ENCODE measurements around the gene ZIK1. TPM values are rescaled to one million over a fixed set of nuclear protein-coding genes. Genes with fewer than 3 reads are reported as not detected.

Gene ZIK1
- polyA plus RNA-seq, 1 donor (not counting 4 experiments of a cell fraction or from before 2014, with no cell fraction given), result 3.9 TPM

DNA sequence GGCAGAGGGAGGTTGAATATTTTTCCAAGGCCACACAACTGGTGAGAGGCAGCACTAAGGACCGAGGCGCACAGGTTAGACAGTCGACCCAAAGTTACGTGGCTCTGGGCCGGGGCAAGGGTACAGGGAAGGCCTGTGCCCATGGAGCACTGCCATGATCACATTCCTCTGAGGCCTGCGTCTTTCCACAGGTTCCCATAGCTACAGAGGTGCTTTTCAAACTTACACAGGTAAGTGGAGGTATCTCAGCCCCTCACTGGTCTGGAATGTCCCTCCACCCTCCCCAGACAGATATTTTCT lies 49.8 kb downstream of the ZIK1 start:
- Histone ChIP-seq H3K9me3 (ENCODE audit: control insufficient read depth, low read depth, low read length) (peaks cover 6% of the 10 kb centered on the region), H3K27ac (ENCODE audit: control insufficient read depth, insufficient read depth, low read length) (no peak overlapping the region)
- FAIRE-seq, result no peak

DNA sequence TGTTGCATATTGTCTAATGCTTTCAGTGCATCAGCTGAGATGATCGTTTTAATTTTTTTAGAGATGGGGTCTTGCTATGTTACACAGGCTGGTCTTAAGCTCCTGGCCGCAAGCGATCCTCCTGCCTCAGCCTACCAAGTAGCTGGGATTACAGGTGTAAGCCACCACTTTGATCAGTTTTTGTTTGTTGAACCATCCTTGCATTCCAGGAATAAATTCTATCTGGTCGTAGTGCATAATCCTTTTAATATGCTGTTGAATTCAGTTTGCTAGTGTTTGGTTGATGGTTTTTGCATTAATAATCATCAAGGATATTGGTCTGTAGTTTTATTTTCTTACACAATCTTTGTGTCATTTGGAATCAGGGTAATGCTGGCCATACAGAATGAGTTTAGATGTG lies 53.4 kb downstream of the ZIK1 start:
- Histone ChIP-seq H4K20me1 (ENCODE audit: control insufficient read depth, extremely low read depth, insufficient read depth, low read length) (no peaks in the 10 kb centered on the region), H3K36me3 (ENCODE audit: control insufficient read depth in 2 of 2, extremely low read depth in 1 of 2, insufficient read depth in 2 of 2, low read length in 2 of 2) (peaks cover 16 to 27% of the 10 kb centered on the region in 2 experiments), H3K79me2 (ENCODE audit: control insufficient read depth, insufficient read depth, low read length) (peaks cover 15% of the 10 kb centered on the region), H2AFZ (ENCODE audit: control insufficient read depth, low read length) (no peak overlapping the region), H3K27me3 (ENCODE audit: control insufficient read depth, extremely low read depth, insufficient read depth, low read length) (no peaks in the 10 kb centered on the region), H3K4me3 (ENCODE audit: control insufficient read depth in 2 of 3, extremely low read depth in 1 of 3, insufficient read depth in 2 of 3, low read depth in 1 of 3, low read length in 3 of 3) (no peak overlapping the region), H3K9me1 (ENCODE audit: control insufficient read depth, extremely low read depth, insufficient read depth, low read length) (no peaks in the 10 kb centered on the region), H3K4me1 (ENCODE audit: control insufficient read depth, extremely low read depth, insufficient read depth, low read length) (peaks cover 11% of the 10 kb centered on the region), H3K4me2 (ENCODE audit: control insufficient read depth, extremely low read depth, insufficient read depth, low read depth, low read length) (no peak overlapping the region), H3K9me3 (ENCODE audit: control insufficient read depth, low read depth, low read length) (peaks cover 8% of the 10 kb centered on the region), H3K9ac (ENCODE audit: control insufficient read depth, extremely low read depth, insufficient read depth, low read length) (no peak overlapping the region), H3K27ac (ENCODE audit: control insufficient read depth, insufficient read depth, low read length) (no peak overlapping the region)
- no peak for DNase-seq (ENCODE audit: low read depth, low spot score)
- dilution Hi-C loops (cut with MboI; ENCODE audit: extremely low pct_ligation_motif_present, low sequenced_read_pairs), result no loop called here
- FAIRE-seq, result no peak
- TF ChIP-seq, protein P1, sequence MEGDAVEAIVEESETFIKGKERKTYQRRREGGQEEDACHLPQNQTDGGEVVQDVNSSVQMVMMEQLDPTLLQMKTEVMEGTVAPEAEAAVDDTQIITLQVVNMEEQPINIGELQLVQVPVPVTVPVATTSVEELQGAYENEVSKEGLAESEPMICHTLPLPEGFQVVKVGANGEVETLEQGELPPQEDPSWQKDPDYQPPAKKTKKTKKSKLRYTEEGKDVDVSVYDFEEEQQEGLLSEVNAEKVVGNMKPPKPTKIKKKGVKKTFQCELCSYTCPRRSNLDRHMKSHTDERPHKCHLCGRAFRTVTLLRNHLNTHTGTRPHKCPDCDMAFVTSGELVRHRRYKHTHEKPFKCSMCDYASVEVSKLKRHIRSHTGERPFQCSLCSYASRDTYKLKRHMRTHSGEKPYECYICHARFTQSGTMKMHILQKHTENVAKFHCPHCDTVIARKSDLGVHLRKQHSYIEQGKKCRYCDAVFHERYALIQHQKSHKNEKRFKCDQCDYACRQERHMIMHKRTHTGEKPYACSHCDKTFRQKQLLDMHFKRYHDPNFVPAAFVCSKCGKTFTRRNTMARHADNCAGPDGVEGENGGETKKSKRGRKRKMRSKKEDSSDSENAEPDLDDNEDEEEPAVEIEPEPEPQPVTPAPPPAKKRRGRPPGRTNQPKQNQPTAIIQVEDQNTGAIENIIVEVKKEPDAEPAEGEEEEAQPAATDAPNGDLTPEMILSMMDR (optimal IDR thresholded peaks at IDR 0.05 in 1 of 3, IDR thresholded peaks at IDR 0.05 in 1 of 3, conservative IDR thresholded peaks at IDR 0.05 in 1 of 3; ENCODE audit: extremely low read depth in 1 of 3, insufficient read depth in 2 of 3, low read length in 3 of 3), result no peak
- TF ChIP-seq EZH2 (IDR thresholded peaks at IDR 0.05; ENCODE audit: low read length), result no peak

More for the DNA sequence above, 49.8 kb downstream of the ZIK1 start:
- Histone ChIP-seq H4K20me1 (ENCODE audit: control insufficient read depth, extremely low read depth, insufficient read depth, low read length) (no peaks in the 10 kb centered on the region), H3K9me1 (ENCODE audit: control insufficient read depth, extremely low read depth, insufficient read depth, low read length) (no peaks in the 10 kb centered on the region), H3K79me2 (ENCODE audit: control insufficient read depth, insufficient read depth, low read length) (peaks cover 15% of the 10 kb centered on the region), H3K4me1 (ENCODE audit: control insufficient read depth, extremely low read depth, insufficient read depth, low read length) (peaks cover 5% of the 10 kb centered on the region), H3K4me2 (ENCODE audit: control insufficient read depth, extremely low read depth, insufficient read depth, low read depth, low read length) (peak overlapping the region; percentile 77), H3K9ac (ENCODE audit: control insufficient read depth, extremely low read depth, insufficient read depth, low read length) (peak overlapping the region; percentile 72), H3K27me3 (ENCODE audit: control insufficient read depth, extremely low read depth, insufficient read depth, low read length) (no peaks in the 10 kb centered on the region), H2AFZ (ENCODE audit: control insufficient read depth, low read length) (peak overlapping the region; percentile 72), H3K4me3 (ENCODE audit: control insufficient read depth in 2 of 3, extremely low read depth in 1 of 3, insufficient read depth in 2 of 3, low read depth in 1 of 3, low read length in 3 of 3) (peak overlapping the region; percentile 78 to 83 (median 80)), H3K36me3 (ENCODE audit: control insufficient read depth in 2 of 2, extremely low read depth in 1 of 2, insufficient read depth in 2 of 2, low read length in 2 of 2) (peaks cover 1 to 9% of the 10 kb centered on the region in 2 experiments)
- dilution Hi-C loops (cut with MboI; ENCODE audit: extremely low pct_ligation_motif_present, low sequenced_read_pairs), result no loop called here
- no peak for DNase-seq (ENCODE audit: low read depth, low spot score)
- no peak for TF ChIP-seq EZH2 (IDR thresholded peaks at IDR 0.05; ENCODE audit: low read length)
- TF ChIP-seq, protein P1 (optimal IDR thresholded peaks at IDR 0.05 in 1 of 3, IDR thresholded peaks at IDR 0.05 in 1 of 3, conservative IDR thresholded peaks at IDR 0.05 in 1 of 3; ENCODE audit: extremely low read depth in 1 of 3, insufficient read depth in 2 of 3, low read length in 3 of 3), result no peak

Measured in keratinocyte (primary cell).